HG02763 (cell line): ENCODE results near the gene SIL1.

Source experiments
- ATAC-seq: cut with Tn5 transposase; IDR thresholded peaks from one replicate; pipeline ENCODE4 v1.9.1; 2021; ENCODE audit warnings: mild to moderate bottlenecking, moderate library complexity; ENCODE audit not compliant: unreplicated experiment

SIL1 gene

DNA sequence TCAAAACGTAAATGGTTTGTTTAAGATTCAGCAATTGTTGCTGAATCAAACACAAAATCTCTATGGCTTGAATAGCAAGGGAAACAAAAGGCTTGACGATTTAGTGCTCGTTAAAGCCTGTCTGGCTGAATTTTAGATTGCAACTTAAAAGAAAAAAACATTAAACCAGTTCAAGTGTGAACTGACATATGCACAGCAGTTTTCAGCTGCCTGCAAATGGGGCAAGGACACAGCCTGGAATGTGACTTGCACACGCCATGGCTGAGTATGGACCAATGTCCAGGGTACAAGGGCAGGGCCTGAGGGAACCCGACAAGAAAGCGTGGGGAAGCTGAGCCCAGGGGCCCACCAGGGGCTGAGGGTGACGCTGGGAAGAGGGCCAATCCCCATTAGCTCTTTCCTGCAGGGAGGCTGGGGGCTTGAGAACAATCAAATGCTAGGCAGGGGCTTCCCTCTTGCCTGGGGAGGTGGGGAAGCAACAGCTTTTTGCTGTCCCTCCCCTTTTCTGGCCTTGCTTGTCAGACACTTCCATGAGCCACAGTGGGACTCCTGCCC lies 233.4 kb downstream of the SIL1 start:
- ATAC-seq = no peak

DNA sequence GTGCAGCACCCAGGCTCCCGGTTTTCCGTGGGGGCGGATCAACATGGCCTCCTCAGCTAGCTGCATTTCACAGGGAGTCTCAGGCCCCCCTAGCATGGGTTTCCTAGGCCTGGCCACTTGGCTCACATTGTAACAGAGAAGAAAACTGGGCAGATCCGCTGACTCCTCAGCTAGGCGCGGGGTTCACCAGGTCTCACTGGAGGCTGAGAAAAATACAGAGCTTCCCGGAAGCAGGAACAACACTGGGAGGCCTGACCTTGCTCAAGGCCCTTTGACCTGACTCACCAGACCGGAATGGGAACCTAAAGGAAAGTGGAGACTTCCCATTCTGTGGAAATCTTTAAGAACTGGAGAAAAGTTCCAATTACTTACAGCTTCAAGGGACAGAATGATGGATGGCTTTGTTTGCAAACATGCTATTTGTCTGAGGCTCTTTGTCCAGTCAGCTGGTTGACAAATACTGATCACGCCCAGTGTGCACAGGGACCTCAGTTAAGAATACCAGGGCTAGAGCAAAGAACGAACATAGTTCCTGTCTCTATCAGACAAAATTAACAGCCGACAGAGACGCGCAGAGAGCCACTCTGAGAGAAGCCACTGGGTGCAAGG lies 234.3 kb downstream of the SIL1 start:
- no peak for ATAC-seq

DNA sequence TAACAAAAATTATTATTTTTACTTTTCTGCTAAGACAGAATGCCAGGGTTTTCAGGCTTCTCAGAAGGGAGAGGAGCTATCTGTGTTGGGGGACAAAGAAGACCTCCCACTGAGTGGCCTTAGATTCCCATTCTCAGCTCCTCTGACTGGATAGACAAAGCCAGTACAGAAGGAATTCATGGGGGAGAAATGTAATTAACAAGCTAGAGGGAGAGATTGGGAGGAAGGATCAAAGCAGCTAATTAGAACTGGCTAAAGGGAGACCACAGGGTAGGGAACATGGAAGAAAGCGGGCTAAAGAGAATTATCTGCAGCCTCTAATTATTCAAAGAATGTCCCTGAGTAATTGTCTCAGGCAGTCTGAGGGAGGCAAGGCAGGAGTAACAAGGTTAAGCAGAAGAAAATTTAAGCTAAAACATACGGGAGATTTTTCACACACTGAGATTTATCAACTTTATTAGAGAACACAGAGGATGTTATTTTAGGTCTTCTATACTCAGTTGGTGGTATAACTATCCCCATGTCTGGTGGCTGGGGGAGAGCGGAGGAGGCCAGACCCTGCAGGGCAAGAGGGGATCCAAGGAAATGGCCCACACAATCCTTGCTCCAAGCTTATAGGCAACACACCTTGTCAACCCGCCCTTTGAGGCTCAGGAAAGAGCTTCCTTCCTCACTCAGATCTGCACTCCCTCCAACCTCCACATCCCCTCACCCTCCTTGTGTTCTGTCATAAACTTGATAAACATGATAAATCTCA lies 235.4 kb downstream of the SIL1 start:
- ATAC-seq = no peak

DNA sequence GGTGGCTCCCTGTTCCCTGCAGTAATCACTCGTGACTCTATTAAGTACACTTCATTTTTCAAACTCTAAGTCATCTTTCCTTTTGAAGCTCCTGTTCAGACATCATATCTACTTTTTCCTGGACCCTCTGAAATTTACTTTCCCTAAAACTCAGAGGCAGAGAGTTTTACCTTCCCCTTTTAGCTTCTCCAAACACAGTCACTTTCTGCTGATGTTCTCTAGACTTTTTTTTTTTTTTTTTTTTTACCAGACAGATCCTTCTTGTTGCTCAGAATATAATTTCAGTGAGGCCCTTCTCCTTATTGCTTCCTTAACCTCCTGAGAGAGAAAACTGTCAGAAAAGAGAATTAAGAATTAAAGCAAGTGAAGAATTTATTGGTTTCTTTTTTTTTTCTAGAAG lies 236.4 kb downstream of the SIL1 start:
- no peak for ATAC-seq

DNA sequence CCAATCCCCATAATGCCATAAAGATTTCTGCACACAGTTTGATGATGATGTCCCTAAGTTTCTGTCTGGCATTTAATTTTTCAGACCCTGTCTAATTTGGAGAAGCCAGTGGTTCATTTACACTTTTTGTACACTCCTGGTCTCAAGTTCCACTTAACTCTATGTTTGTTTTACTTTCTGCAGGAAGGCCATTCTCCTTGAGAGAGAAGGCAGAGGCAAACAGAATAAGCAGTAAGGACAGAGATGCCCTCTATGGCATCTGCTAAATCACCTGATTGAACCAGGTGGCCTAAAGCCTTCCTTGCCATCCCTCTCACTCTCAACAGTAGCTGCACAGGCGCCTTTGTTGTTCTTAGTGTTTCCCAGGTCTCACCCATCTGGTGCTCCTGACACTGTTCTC lies 236.9 kb downstream of the SIL1 start:
- no peak for ATAC-seq

DNA sequence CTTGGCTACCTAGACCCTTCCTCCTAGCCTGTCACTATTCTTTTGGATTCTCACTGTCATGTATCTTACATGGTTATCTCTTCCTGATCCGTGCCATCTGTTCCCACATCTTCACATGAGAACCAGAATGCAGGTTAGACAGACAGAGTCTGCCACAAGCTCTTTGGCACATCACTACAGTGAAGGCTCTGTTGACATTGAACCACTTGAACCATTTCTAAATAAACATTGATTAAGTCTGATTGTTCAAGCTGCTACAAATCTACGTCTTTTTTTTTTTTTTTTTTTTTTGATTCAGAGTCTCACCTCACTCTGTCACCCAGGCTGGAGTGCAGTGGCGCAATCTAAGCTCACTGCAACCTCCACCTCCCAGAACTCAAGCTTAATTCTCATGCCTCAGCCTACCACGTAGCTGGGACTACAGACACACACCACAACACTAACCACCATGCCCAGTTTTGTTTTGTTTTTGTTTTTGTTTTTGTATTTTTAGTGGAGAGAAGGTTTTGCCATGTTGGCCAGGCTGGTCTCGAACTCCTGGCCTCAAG lies 237.9 kb downstream of the SIL1 start:
- no peak for ATAC-seq

DNA sequence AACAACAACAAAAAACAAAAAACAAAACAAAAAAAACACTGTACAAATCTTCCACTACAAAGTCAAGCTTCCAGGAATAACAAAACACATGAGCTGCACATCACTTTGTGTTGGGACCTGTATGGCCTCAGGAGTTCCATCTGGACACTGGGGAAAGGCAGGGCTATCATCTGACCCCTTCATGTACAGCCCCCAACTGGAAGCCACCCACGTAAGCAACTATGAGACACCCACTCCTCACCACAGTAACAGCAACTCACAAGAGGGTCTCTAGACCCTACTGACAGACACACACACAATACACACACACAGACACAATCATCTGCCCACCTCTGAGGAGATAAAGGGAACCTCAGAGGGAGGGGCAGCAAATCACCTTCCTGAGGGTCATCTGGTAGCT lies 241.4 kb downstream of the SIL1 start:
- no peak for ATAC-seq

DNA sequence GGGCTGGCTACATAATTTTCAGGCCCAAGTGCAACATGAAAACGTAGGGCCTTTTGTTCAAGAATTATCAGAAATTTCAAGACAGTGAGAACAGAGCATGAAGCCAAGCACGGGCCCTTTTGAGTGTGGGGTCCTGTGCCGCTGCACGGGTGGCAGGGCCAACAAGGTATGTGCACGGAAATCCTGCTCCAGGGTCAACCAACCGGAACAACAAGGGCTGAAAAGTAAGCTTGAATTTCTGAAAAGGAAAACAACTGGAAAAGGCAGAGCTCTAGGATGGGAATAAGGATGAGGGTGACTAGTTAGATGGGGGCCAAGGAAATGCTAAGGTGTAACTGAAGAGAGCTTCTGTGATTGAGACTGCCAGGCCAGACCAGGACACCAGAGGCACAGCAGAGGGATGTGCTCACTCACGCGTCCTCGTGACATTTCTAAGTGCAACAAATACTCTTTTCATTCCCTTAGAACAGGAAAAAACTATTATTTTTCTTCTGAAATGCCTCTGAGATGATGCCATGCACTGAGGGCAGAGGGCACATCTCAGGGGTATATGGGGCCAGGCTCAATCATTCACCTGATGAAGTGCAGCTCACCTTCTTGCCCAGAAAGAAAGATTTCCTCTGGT lies 242.4 kb downstream of the SIL1 start:
- no peak for ATAC-seq

DNA sequence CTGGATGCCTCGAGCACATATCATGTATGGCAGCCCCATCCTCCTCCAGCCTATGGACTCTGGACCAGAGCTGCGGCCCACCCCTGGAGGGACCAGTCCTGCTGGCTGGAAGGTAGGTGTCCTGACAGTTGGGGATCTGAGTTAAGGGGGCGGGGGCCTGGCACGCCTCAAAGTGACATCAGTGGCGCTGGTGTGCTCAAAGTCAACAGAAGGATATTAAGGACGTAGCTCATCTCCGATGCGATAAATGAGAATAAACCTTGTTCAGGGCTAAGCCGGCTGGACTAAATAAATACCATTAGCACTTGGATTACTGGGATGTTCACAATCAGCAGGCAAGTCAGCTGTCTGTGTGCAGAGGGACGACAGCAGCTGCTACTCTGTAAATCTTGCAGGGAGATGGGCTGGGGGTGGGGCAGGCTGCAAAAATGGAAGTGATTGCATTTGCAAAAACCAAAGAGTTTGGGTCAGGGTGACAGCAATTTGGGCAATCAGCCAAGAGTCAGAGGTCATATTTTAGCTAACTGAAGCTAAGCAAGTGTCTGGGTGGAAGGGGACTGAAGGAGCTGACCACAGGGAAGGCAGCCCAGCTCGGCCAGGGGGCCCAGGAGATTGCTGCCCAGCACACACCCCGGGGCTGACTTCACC lies 243.0 kb downstream of the SIL1 start:
- no peak for ATAC-seq

DNA sequence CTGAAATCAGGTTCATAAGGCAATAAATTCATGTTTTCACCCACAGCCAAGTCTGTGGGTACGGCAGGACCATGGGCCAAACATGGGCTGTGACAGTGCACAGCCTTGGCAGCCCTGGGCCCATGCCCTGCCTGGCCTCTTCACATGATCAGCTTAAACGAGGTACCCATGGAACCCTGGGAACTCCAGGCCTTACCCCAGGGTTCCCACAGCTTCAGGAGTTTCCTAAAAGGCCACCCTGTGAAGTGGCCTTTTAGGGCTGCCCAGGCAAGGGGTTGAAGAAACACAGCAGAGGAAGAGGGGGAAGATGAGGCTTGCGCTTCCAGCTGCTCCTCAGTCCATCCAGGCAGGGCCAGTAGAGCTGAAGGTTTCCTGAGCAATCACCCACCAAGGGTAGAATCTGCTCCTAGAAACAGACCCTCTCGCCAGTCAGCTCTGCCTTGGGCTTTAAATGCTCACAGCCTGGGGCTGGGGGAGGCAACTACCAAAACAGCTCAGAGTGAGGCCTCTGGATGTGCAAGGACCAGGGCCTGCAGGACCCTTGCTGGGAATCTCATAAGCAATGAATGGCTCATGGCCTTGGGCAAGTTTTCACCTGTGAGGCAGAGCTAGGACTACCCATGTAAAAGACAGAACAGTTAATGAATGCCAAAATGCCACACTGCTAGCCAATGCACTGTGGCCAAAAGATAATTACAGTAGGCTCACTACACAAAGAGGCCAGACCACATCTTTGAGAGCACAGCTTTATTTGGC lies 243.7 kb downstream of the SIL1 start:
- no peak for ATAC-seq

DNA sequence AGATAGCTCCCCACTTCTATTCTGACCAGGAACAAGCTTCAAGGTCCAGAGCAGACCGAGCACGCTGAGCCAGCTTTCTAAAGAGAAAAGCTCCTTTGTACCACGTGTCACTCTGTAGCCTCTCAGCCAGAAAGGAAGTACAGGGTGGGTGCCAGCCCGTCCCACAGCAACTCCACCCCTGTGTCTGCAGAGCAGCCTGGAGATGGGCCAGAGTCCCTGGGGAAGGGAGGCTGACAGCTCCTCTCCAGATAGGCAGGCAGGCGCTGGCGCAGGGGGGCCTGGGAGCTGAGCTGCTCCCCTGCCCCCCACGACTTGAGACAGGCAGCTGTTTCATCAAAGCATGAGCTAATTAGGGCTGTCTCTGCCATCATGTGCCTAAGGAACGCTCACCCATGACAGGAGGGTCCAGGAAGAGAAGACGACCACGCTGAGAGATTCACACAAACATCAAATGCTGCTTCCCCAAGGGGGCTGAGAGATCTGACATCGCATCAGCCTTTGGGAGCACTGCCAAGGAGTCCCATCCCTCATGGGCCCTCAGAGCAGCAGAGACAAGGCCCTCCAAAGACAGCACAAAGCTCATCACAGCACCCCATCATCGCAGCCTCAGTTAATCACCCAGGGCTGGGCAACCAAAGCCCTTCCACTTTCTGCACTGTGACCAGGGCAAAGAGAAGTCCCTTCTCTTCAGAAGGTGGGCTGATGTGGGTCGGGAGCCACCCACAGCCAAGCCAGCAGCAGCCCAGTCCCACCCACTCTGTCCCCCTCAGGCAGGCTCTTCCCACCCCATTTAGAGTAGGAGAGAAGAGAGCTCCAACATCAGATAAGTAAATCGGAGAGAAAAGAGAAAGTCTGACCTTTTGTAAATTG lies 244.5 kb downstream of the SIL1 start:
- no peak for ATAC-seq

DNA sequence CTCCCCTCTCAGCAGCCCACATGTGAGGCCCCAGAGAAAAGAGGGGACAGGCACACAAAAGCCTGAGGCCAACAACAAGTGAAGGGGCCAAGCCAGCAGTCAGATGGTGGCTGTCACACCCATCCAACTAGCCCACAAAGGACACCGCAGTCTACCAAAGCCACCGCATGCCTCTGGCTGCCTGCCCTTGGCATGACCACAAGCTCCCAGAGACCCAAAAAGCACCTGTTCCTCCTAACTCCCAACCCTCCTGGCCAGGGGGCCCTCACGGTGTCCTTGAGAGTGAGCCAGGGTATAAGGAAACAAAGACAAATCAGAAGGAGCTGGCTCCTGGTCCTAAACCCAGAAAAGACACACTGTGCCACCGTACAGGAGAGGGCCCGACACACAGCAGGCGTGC lies 245.2 kb downstream of the SIL1 start:
- no peak for ATAC-seq

DNA sequence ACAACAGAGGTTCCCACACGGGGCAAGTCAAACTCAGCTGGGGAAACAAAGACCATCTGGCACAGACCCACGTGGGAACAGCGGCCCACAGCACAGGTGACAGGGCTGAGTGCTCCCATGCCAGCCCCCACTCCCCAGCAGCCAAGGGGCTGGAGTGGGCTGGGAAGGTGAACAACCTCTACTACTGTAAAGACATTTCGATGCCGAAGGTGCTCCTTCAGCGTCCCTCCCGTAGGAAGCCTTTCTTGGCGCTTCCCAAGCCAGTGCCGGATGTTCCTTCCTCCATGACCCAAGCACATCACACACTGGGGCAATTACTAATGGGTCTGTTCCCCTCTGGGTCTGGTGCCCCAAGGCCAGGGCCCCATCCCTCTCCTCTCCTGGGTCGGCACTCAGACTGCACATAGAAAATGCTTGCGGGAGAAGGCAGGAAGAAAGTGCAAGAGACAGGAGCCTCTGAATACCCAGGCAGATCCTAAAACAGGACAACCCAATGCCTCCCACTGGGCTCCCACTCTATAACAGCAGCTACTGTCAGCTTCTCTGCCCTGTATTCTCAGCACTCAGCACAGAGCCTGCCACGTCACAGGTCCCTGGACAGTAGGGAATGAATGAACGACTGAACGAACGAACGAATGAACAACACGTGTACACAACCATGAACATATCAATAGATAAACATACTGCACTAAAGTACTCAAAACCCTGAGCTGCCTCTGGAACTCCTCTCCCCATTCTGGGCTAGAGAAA lies 246.0 kb downstream of the SIL1 start:
- ATAC-seq = no peak

DNA sequence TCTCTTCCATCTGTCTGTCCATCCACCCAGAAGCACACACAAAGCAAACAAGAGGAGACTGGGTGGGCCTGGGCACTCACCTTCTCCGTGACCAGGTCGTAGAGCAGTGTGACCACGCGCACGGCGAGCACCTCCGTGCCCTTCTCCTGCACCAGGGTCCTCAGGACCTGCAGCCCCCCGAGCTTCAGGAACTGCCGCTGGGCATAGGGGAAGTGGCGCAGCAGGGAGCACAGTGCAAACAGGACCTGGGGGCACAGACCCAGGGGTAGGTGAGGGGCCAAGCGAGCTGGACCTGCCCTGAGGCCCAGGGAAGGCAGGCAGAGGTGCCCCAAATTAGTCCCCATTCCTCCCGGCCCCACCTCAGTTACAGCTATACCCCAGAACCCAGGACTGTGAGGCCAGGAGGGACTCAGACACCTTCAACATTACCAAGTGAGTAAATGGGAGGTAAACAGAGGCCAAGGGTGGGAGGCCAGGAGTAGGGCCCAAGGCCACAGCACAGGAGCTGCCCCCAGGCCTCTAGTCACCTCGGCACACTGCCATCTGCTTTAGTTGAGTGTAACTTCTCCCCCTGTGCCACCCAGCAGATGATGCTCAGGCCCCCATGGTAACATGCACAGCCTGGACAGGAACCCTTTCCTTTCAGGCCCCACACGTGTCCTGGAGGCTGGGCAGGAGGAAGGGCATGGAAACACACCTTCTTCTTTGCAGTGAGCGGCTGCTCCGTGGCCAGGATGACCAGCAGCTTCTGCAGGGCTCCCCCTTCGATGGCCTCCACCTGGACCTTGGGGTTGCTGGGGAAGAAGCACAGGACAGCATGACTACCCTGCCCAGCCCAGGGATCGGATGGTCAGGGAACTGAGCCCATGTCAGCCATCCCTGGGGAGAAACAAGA lies 246.8 kb downstream of the SIL1 start:
- ATAC-seq = no peak

DNA sequence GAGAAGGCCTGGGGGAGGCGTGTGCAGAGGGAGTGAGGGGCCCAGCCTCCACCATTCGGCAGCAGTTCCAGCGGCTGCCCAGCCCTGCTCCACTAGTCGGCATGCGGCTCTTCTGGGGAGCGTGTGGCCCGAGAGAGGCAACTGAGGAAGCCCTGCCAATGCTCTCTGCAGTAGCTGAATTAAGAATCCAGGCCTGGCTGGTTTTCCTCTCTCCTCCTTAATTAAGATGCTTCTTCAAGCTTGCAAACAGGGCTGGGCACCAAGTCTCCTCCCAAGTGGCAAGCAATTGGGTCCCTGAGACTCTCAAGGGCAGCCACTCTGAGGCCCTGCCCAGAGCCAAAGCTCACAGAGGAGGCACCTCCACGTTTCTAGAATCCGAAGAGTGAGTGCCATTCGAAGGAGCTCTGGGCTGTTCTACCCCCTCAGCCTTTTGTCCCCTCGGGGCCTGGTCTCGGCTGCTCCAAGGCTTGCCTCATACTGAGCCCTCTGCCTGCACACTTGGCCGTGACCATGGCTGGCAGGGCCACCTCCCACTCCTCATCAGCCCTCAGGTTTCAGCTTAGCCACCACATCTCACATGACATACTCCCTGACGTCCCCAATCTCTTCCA lies 247.6 kb downstream of the SIL1 start:
- no peak for ATAC-seq

DNA sequence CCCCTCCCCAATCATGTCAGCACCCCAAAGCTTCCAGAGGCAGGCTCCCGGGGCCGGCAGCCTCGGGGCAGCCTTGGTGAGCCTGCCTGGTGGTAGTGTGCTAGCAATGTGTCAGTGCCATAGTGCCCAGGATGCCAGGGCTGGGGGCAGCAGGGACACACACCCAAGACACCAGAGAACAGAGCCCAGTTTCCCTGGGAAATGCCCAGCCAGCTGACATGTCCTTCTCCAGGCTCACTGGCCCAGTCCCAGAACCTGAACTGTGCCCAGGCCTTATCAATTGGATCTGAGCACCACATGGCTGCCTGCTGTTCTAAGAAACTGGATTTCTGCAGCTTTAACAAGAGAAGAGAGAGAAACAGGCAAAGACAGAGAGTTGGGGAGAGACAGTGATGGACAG lies 248.2 kb downstream of the SIL1 start:
- ATAC-seq = no peak

DNA sequence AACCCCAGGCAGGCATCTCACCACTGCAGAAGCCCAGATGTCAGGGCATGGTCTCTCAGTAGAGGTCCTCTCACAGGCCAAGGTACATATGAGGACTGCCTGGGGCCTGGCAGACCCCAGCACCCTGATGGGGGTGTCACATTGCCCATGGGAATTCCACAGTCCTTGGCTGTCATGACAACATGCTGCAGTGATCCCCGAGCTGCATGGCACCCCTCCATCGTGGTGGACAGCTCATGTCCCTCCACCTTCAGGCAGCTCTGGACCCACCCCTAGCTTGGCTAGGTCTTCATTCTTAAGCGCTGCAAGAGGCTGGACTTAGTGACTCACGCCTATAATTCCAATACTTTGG lies 249.0 kb downstream of the SIL1 start:
- no peak for ATAC-seq
